GM23338 (cell line): ENCODE measurements around the gene CASP8. TPM values are rescaled to one million over a fixed set of nuclear protein-coding genes. Genes with fewer than 3 reads are reported as not detected.

Experiments used
- ATAC-seq: fragments of 200-7000 bp; cut with Tn5 transposase; 3 replicates; pipeline ENCODE4 v1.9.1; 2020
- DNase-seq: peaks from one replicate; pipeline ENCODE4 v3.0.0-alpha.2; 2015; ENCODE audit warnings: low spot score
- H2AFZ ChIP-seq: fragments of 200-600 bp; sonication (generic); 2 replicates; pipeline ENCODE4 v1.8.0; 2016; ENCODE audit warnings: antibody characterized with exemption, mild to moderate bottlenecking, moderate library complexity
- H3F3A ChIP-seq: fragments of 200-600 bp; sonication (generic); replicated peaks from 2 replicates; pipeline ENCODE4 v1.8.0; 2017; ENCODE audit warnings: antibody characterized with exemption, mixed run types, low read depth
- H3K27ac ChIP-seq: fragments of 200-600 bp; sonication (generic); 2 replicates; pipeline ENCODE4 v1.6.1; 2016; ENCODE audit warnings: low read depth
- H3K27me3 ChIP-seq: fragments of 200-600 bp; sonication (generic); 2 replicates; pipeline ENCODE4 v1.8.0; 2016; ENCODE audit warnings: mild to moderate bottlenecking, mixed run types, moderate library complexity; ENCODE audit not compliant: insufficient read depth
- H3K36me3 ChIP-seq: fragments of 200-600 bp; sonication (generic); 2 replicates; pipeline ENCODE4 v1.8.0; 2016; ENCODE audit warnings: mild to moderate bottlenecking; ENCODE audit not compliant: insufficient read depth
- H3K4me1 ChIP-seq: fragments of 200-600 bp; sonication (generic); 2 replicates; pipeline ENCODE4 v1.8.0; 2016; ENCODE audit warnings: mild to moderate bottlenecking, moderate library complexity; ENCODE audit not compliant: insufficient read depth
- H3K4me2 ChIP-seq: fragments of 200-600 bp; sonication (generic); 2 replicates; pipeline ENCODE4 v1.7.1; 2017; ENCODE audit warnings: mixed run types
- H3K4me3 ChIP-seq: fragments of 200-600 bp; sonication (generic); 2 replicates; pipeline ENCODE4 v1.6.1; 2016; ENCODE audit warnings: mixed run types
- H3K79me2 ChIP-seq: fragments of 200-600 bp; sonication (generic); replicated peaks from 2 replicates; pipeline ENCODE4 v1.8.0; 2017; ENCODE audit warnings: mild to moderate bottlenecking; ENCODE audit not compliant: insufficient read depth
- H3K9me2 ChIP-seq: fragments of 200-600 bp; sonication (generic); 2 replicates; pipeline ENCODE4 v1.8.0; 2017; ENCODE audit not compliant: insufficient read depth
- H4K20me1 ChIP-seq: fragments of 200-600 bp; sonication (generic); replicated peaks from 2 replicates; pipeline ENCODE4 v1.8.0; 2017; ENCODE audit warnings: mild to moderate bottlenecking; ENCODE audit not compliant: insufficient read depth
- H3K27ac Mint-ChIP-seq: 2 replicates; pipeline ENCODE4 v1.8.0; 2020; ENCODE audit warnings: inconsistent platforms, mild to moderate bottlenecking, moderate library complexity, mixed read lengths
- H3K27me3 Mint-ChIP-seq: 3 replicates; pipeline ENCODE4 v1.8.0; 2022; ENCODE audit warnings: low read depth, mild to moderate bottlenecking, moderate library complexity, mixed read lengths, inconsistent platforms; ENCODE audit not compliant: insufficient read depth, poor library complexity
- H3K36me3 Mint-ChIP-seq: 3 replicates; pipeline ENCODE4 v1.8.0; 2021; ENCODE audit warnings: low read depth, mild to moderate bottlenecking, inconsistent platforms, moderate library complexity, mixed read lengths
- H3K4me1 Mint-ChIP-seq: 3 replicates; pipeline ENCODE4 v1.8.0; 2020; ENCODE audit warnings: mild to moderate bottlenecking, inconsistent platforms, mixed read lengths
- H3K4me3 Mint-ChIP-seq: 3 replicates; pipeline ENCODE4 v1.8.0; 2021; ENCODE audit warnings: moderate library complexity, mild to moderate bottlenecking, inconsistent platforms, mixed read lengths
- H3K9me3 Mint-ChIP-seq: 3 replicates; pipeline ENCODE4 v1.8.0; 2020; ENCODE audit warnings: moderate library complexity, mild to moderate bottlenecking, inconsistent platforms, mixed read lengths
- ETS1 ChIP-seq: IDR thresholded peaks from 2 replicates; pipeline ENCODE4 v1.6.1; 2016; ENCODE audit warnings: antibody characterized with exemption
- EZH2 ChIP-seq: fragments of 200-600 bp; sonication (generic); IDR thresholded peaks from one replicate; pipeline ENCODE4 v1.8.0; 2017; ENCODE audit warnings: antibody characterized with exemption, mild to moderate bottlenecking, low read depth; ENCODE audit not compliant: unreplicated experiment
- NANOG ChIP-seq: IDR thresholded peaks from 2 replicates; pipeline ENCODE4 v1.6.1; 2016; ENCODE audit warnings: antibody characterized with exemption, borderline replicate concordance
- STAT1 ChIP-seq: IDR thresholded peaks from one replicate; pipeline ENCODE4 v1.6.1; 2016; ENCODE audit warnings: antibody characterized with exemption; ENCODE audit not compliant: unreplicated experiment
- ZNF114 ChIP-seq: fragments of 250-450 bp; sonication (Bioruptor Pico); IDR thresholded peaks from 2 replicates; pipeline ENCODE4 v1.5.0; 2020; ENCODE audit warnings: mild to moderate bottlenecking, moderate library complexity
- ZNF462 ChIP-seq: fragments of 250-450 bp; sonication (Bioruptor Pico); IDR thresholded peaks from 2 replicates; pipeline ENCODE4 v1.5.0; 2020; ENCODE audit warnings: mild to moderate bottlenecking, moderate library complexity
- polyA plus RNA-seq: library from polyadenylated mRNA; unstranded; fragments of >200 nt; fragmentation: Nextera tagmentation; extraction: Ambion mirVana; gene quantifications from 2 replicates; pipeline ENCODE4 v1.2.1, GENCODE V29; 2016
- total RNA-seq: library from RNA; depleted of rRNA; stranded (reverse); fragments of >200 nt; shearing (Covaris generic); gene quantifications from 2 replicates; pipeline ENCODE4 v1.2.3, GENCODE V29; 2014

Gene CASP8
- total and polyA plus RNA-seq, 2 experiments from 2014 or later, result 2.3 to 3.6 TPM

- no peak for TF ChIP-seq ETS1
- TF ChIP-seq STAT1, result no peak
These were observed 28.4 kb upstream of the CASP8 start (continued) for GRCh38 chr2:201231781-201232466.

GRCh38 chr2:201232467-201232815 is 27.9 kb upstream of the CASP8 start:
- Histone ChIP-seq H3F3A (no peaks in the 10 kb centered on the region), H3K79me2 (no peaks in the 10 kb centered on the region), H2AFZ (no peak overlapping the region), H3K9me2 (no peaks in the 10 kb centered on the region), H4K20me1 (no peaks in the 10 kb centered on the region), H3K4me1 (no peaks in the 10 kb centered on the region), H3K27me3 (no peaks in the 10 kb centered on the region), H3K4me3 (no peak overlapping the region), H3K4me2 (no peak overlapping the region), H3K27ac (no peak overlapping the region), H3K36me3 (no peaks in the 10 kb centered on the region)
- Mint-ChIP-seq H3K9me3 (no peaks in the 10 kb centered on the region; the same call in 2 of the 3 replicates), H3K36me3 (no peaks in the 10 kb centered on the region), H3K27me3 (peaks cover 4% of the 10 kb centered on the region), H3K27ac (no peak overlapping the region), H3K4me1 (peaks cover 12% of the 10 kb centered on the region), H3K4me3 (no peak overlapping the region)
- DNase-seq, result no peak
- TF ChIP-seq EZH2 (no peak), ZNF462 (CRISPR knock-in tag) (no peak), ZNF114 (CRISPR knock-in tag) (no peak), STAT1 (no peak), NANOG (no peak)
- ATAC-seq, result no peak
